ENCODE data around the gene DIP2C.
"Not testable (repeated sequence)": the region's sequence is repeated elsewhere in the genome, so short reads cannot be mapped to it uniquely, and the experiment has no call there.

DIP2C gene

DNA sequence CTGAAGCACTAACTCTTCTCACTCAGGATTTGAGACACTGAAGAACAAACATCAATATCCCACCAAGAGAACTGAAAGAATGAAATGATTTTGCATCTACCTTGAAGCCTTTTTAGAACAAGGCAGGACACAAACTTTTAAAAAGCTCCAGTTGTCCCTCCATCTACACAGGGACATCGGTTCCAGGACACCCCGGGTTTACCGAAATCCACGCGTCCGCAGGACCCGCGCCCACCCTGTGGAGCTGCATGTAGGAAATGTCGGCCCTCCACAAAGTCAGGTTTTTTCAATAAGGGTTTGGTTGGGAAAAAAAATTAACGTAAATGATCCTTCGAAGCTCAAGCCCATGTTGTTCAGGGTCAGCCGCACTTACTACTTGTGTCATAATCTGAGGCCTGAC is 94.0 kb downstream of the DIP2C start:
- DNase-seq (ENCODE audit: low spot score), result no peak

- no peak for DNase-seq (ENCODE audit: low spot score)
These were observed 94.7 kb downstream of the DIP2C start for GRCh38 chr10:594584-595270.

DNA sequence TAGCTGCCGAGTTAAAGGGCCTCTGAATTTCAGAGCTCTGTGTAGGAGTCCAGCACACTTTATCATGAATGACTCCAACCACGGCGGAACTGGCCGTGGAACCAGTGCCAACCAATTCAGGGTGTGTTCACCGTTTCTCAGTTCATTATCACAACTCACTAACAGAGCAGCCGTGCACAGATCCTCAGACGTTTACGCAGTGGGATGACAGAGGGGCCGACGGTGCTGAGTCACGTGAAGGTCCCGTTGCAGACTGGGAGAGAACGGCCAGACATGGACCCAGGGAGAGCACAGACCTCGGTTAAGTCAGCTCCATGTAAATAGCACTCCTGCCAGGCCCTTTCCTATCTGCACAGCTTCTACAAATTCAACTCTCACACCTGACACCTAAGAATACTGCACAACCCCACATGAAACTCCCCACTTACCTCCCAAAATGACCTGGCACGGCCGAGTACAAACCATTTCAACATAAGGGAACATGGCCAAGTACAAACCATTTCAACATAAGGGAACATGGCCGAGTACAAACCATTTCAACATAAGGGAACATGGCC is 95.5 kb downstream of the DIP2C start:
- no peak for DNase-seq (ENCODE audit: low spot score)

- no peak for DNase-seq (ENCODE audit: low spot score)
These were observed 96.0 kb downstream of the DIP2C start for GRCh38 chr10:593421-593820.

GRCh38 chr10:593016-593415 is 96.5 kb downstream of the DIP2C start:
- DNase-seq (ENCODE audit: low spot score), result no peak

- DNase-seq (ENCODE audit: low spot score), result no peak
These were observed 97.8 kb downstream of the DIP2C start for GRCh38 chr10:591646-592045.

DNA sequence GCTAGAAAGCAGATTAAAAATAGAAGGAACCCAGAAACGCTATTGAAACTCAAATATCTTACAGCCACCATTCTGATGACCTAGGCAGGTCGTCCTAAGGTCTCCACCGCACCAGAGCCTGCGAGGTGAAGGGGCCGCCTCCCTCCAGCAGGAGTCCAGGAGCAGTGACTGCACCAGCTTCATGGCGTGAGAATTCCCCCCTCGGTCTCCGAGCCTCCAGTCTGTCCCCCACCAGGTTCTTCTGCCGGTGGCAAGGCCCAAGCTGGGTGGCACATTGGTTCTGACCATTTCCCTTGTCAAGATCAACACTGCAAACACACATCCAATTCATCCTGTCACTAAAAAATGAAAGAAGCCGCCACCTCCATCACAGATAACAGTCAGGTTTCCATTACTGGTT is 98.7 kb downstream of the DIP2C start:
- DNase-seq (ENCODE audit: low spot score), result no peak

- DNase-seq (ENCODE audit: low spot score), result no peak
These were observed 99.3 kb downstream of the DIP2C start for GRCh38 chr10:589961-590680.

- DNase-seq (ENCODE audit: low spot score), result no peak
These were observed 101.0 kb downstream of the DIP2C start for GRCh38 chr10:588246-589165.

DNA sequence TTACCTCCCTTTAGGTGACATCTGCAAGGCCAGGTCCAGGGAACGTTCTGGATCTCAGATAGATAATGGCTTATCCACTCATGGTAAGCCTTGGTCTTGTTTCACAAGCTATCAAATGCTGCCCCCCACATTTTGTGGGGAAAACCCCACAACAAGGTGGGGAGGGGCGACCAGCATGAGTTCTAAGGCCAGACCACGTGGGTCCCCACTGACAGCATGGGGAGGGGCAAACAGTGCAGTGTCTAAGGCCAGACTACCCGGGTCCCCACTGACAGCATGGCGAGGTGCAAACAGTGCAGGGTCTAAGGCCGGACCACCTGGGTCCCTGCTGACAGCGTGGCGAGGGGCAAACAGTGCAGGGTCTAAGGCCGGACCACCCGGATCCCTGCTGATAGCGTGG is 102.8 kb downstream of the DIP2C start:
- DNase-seq (ENCODE audit: low spot score), result no peak

GRCh38 chr10:586151-586550 is 103.3 kb downstream of the DIP2C start:
- DNase-seq (ENCODE audit: low spot score), result no peak

GRCh38 chr10:585502-585901 is 104.0 kb downstream of the DIP2C start:
- no peak for DNase-seq (ENCODE audit: low spot score)

DNA sequence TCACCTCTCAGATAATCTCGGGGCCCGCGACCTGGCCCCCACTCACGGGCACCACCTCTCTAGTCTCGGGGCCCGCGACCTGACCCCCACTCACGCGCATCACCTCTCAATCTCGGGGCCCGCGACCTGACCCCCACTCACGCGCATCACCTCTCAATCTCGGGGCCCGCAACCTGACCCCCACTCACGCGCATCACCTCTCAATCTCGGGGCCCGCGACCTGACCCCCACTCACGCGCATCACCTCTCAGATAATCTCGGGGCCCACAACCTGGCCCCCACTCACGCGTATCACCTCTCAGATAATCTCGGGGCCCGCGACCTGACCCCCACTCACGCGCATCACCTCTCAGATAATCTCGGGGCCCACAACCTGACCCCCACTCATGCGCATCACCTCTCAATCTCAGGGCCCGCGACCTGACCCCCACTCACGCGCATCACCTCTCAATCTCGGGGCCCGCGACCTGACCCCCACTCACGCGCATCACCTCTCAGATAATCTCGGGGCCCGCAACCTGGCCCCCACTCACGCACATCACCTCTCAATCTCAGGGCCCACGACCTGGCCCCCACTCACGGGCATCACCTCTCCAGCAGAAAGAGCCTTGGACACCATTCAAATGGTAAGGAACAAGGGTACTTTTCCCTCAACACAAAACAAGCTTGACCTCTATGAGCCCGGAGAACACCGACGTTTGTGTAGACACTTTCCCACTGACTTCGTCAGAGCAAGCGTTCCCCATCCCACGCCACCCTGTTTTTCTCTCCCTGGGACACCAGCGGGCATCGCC is 104.8 kb downstream of the DIP2C start:
- DNase-seq (ENCODE audit: low spot score), result not testable (repeated sequence)

DNA sequence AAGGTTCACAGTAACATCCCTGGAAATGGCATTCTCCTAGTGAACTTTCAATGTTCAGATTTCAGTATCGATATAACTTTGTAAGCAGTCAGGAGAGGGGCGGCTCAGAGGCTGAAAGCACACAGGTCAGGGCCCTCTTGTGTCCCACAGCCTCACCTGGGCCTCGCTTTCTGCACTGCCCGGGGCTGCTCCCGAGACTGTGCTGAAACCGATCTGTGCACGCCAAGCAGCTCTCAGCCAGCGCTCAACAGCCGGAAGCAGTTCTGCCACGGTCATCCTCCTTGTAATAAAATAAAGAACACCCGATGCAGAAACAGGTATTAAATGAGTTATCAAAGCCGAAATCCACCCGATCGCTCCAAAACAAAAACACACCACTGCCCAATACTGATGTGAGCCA is 106.0 kb downstream of the DIP2C start:
- DNase-seq (ENCODE audit: low spot score), result no peak

DNA sequence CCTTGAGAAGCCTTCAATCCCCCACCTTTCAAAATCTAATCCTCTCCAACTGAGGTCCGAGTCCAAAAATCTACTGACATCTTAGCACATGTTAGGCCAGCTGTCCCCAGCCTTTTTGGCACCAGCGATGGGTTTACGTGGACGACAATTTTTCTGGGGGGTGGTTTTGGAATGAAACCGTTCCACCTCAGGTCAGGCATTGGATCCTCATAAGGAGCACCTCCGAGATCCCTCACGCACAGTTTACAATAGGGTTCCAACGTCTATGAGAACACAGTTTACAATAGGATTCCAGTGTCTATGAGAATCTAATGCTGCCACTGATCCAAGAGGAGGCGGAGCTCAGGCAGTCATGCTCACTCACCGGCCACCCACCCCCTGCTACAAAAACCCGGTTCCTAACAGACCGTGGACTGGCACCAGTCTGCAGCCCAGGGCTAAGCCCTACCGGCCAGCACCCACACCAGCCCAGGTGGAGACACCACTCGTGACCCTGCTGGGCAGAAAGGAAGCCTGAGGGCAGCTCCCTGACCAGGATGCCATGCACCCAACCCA is 107.6 kb downstream of the DIP2C start:
- DNase-seq (ENCODE audit: low spot score), result no peak

- DNase-seq (ENCODE audit: low spot score), result no peak
These were observed 108.7 kb downstream of the DIP2C start for GRCh38 chr10:580778-581177.

DNA sequence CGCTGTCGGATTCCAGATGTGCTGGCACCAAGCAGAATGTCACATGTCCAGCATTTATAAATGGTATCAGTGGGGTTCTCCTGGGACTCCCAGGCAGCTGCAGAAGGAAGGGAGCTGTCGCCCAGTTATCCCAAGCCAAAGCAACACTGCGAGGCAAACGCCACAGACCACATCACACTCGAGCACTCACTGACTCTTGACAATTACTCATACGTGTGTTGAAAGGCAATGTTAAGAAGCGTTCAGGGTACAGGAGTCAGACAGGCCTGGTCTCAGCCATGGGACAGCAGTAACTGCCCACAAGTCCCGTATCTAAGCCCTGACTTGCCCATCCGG is 113.4 kb downstream of the DIP2C start:
- no peak for DNase-seq (ENCODE audit: low spot score)

DNA sequence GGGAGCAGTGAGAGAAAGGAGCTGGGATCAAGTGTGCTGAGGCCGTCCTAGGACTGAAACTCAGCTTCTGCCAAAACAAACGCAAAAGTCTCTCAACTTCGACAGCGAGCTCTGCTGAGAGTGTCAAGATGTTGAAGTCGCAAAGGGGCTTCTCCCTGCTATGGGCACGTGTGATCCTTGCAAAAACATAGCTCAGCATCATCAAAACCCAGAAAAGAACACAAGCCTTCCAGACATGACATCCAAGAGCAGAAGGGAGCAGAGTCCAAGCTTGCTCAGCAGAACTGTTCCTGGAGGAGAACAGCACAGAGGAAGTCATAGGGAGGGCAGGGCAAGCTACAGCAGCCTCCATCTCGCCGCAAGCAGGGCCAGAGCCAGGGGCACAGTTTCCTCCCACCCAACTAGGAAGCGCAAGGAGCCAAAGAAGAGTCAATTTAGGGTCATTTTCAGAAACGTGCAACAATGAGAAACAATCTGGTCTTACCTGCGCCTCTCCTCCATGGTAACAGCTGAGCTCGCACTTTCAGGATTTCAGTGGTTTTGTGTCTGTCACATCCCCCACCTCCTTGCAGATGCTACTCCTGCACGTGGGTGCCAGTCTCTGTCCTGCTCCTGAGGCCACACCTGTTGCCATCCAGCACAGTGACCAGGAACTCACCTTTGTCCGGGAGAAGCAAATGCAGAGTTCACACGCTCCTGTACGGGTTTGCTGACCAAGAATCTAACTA is 113.9 kb downstream of the DIP2C start:
- DNase-seq (ENCODE audit: low spot score), result no peak

DNA sequence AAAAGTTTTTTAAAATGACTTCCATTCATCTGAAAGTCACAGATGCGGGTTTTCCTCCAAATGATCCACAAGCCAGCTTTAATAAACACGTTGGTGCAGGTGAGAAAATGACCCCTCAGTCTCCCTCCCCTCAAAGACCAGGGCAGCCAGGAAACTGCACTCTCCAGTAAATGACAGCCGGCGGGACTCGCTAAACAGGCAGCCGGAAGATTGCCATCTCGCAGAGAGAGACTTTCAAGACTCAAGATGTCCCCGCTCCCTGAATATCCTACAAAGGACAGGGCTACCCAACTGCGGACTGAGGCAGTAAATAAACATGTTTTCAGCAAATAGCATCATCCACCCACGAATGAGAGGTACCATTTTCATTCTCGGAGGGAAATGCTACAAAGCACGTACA is 116.8 kb downstream of the DIP2C start:
- no peak for DNase-seq (ENCODE audit: low spot score)

DNA sequence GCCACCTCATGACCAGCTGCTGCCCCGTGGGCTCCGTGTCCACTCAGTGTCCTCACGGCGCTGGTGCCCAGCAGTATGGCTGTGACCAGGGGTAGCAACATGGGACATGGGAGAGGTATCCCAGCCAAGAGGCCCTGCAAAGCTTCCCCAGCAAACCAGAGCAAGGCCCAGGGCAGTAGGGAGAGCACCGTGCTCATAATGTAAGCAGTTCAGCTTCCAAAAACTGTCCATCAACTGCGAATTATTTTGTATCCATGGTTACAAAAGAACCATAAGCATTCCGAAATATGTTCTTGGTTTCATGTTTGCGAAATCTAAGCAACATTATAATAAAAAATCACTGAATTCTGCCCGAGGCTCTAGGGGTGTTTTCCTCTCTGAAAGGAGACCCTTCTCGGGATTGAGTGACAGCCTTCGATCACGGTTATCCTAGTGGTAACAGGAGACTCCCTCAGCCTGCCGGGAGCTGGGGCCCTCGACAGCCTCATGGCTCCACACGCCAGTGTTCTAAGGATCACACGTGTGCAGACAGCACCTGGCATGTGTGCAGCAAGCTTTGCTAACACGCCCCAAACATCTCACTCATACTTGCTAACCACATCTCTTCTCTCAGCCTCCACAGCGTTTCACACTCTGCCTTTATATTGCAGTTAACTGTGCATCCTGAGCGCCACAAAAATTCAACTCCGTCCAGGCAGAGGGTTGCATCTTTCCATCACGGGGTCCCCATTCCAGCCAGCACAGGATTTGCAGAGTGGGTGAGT is 117.6 kb downstream of the DIP2C start:
- no peak for DNase-seq (ENCODE audit: low spot score)

Data from germinal center (tissue), 1 donor.